Neural progenitor cell (in vitro differentiated cells): Measurements from ENCODE around the gene MFRP.

Experiments used
- CTCF ChIP-seq: fragments of 200-600 bp; sonication (generic); IDR thresholded peaks from 2 replicates; pipeline ENCODE4 v1.5.1; 2017; ENCODE audit warnings: antibody characterized with exemption, mild to moderate bottlenecking
- EZH2 ChIP-seq: fragments of 200-600 bp; sonication (generic); IDR thresholded peaks from 2 replicates; pipeline ENCODE4 v1.6.1; 2017; ENCODE audit warnings: antibody characterized with exemption, mild to moderate bottlenecking, moderate library complexity
- EZH2phosphoT487 ChIP-seq: fragments of 200-600 bp; sonication (generic); IDR thresholded peaks from 2 replicates; pipeline ENCODE4 v1.6.1; 2017; ENCODE audit warnings: antibody characterized with exemption

GRCh38 chr11:119352857-119353260 is 6.4 kb upstream of the MFRP start:
- no peak for TF ChIP-seq CTCF
- no peak for TF ChIP-seq EZH2
- no peak for TF ChIP-seq EZH2phosphoT487
